ENCODE data around the gene HOXD11. TPM values are rescaled to one million over a fixed set of nuclear protein-coding genes. Genes with fewer than 3 reads are reported as not detected.
A peak's percentile ranks its signal among the peaks of the same experiment; 100 is the strongest.

Gene HOXD11
- total and polyA plus RNA-seq, 8 donors = not detected

DNA sequence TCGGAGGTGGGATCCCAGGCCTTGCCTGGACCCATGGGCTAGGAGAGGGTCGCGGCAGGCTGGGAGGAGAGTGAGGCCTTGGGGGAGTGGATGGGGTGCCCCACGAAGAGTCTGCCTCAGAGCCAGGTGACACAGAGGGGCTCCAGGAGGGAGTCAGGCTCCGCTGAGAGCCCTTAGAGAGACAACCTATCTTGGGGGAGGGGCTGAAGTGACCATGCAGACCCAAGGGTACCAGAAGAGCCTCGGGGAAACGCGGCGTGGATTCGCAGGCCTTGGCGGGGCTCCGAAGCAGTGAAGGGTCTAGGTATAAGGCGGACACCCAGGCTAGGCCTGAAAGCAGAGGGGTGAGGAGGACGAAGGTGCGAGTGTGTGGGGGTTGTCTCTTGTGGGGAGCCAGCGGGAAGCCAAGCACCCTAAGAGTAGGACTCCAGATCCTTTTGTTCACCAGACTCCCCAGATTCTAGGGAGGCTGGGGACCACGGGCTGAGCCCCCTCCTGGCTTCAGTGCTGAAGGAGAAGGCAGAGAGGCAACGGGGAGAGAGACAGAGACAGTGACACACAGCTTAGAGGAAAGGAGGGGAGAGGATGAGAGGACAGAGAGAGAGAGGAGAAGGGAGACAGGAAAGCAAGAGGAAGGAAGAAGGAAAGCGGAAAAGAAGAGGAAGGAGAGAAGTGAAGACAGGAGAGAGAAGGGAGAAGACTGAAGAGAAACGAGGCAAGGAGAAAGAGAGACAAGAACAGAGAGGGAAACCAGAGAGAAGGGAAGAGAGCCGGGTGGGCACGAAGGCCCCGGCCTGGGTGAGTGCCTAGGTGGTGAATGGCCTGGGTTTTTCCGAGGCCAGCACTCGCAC is 1.1 kb upstream of the HOXD11 start:
- no peak for ATAC-seq
- Histone ChIP-seq H3K9me3 (no peaks in the 10 kb centered on the region), H3K27ac (no peak overlapping the region), H3K4me1 (peaks cover 0 to 4% (median 0%) of the 10 kb centered on the region in 3 donors), H3K27me3 (peaks cover 8 to 78% (median 31%) of the 10 kb centered on the region in 4 donors), H3K4me3 (no peak overlapping the region), H3K36me3 (no peaks in the 10 kb centered on the region)
- FAIRE-seq = no peak
- 5% methylated on average over 25 of the region's 25 CpGs for WGBS, 2 donors
- no peak for DNase-seq
- no peak for TF ChIP-seq CTCF (IDR thresholded peaks at IDR 0.05)
- intact Hi-C loops (cut with DNase I) = loop anchor here in 1 of 3 donors (10.0 kb wide), 1 partner anchor 751 kb away; no protein-coding TSS in a partner anchor

DNA sequence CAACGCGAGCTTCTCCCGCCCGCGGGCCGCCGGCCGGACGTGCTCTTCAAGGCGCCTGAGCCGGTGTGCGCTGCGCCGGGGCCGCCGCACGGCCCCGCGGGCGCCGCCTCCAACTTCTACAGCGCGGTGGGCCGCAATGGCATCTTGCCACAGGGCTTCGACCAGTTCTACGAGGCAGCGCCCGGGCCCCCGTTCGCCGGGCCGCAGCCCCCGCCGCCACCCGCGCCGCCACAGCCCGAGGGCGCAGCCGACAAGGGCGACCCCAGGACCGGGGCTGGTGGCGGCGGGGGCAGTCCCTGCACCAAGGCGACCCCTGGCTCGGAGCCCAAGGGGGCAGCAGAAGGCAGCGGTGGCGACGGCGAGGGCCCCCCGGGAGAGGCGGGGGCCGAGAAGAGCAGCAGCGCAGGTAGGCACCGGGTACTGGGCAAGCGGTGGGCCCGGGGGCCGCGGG is 676 bp downstream of the HOXD11 start:
- H3K4me3 ChIP-seq = no peak overlapping the region
- DNase-seq (peak in 1 of 6 donors; percentile 67), ATAC-seq (no peak), FAIRE-seq (no peak)
- H3K9me3 ChIP-seq = no peaks in the 10 kb centered on the region
- peaks cover 9 to 82% (median 27%) of the 10 kb centered on the region in 4 donors for H3K27me3 ChIP-seq
- H3K36me3 ChIP-seq = no peaks in the 10 kb centered on the region
- TF ChIP-seq CTCF (IDR thresholded peaks at IDR 0.05) = no peak
- 3% methylated on average over 46 to 59 of the region's 59 CpGs for WGBS, 2 donors
- H3K27ac ChIP-seq = no peak overlapping the region
- H3K4me1 ChIP-seq = peaks cover 0 to 4% (median 0%) of the 10 kb centered on the region in 3 donors
- intact Hi-C loops (cut with DNase I) = loop anchor here in 1 of 3 donors (10.0 kb wide), 1 partner anchor 753 kb away; no protein-coding TSS in a partner anchor

GRCh38 chr2:176109192-176109901 is 2.3 kb downstream of the HOXD11 start:
- peaks cover 8 to 81% (median 23%) of the 10 kb centered on the region in 4 donors for H3K27me3 ChIP-seq
- no peak overlapping the region for H3K27ac ChIP-seq
- peaks cover 0 to 3% (median 0%) of the 10 kb centered on the region in 3 donors for H3K4me1 ChIP-seq
- no peaks in the 10 kb centered on the region for H3K9me3 ChIP-seq
- intact Hi-C loops (cut with DNase I) = loop anchor here in 1 of 3 donors (10.0 kb wide), 1 partner anchor 755 kb away; no protein-coding TSS in a partner anchor
- H3K36me3 ChIP-seq = no peaks in the 10 kb centered on the region
- DNase-seq (no peak), ATAC-seq (no peak), FAIRE-seq (no peak)
- WGBS, 2 donors = 8% methylated on average over 26 of the region's 26 CpGs
- H3K4me3 ChIP-seq = no peak overlapping the region
- TF ChIP-seq CTCF (IDR thresholded peaks at IDR 0.05) = no peak

DNA sequence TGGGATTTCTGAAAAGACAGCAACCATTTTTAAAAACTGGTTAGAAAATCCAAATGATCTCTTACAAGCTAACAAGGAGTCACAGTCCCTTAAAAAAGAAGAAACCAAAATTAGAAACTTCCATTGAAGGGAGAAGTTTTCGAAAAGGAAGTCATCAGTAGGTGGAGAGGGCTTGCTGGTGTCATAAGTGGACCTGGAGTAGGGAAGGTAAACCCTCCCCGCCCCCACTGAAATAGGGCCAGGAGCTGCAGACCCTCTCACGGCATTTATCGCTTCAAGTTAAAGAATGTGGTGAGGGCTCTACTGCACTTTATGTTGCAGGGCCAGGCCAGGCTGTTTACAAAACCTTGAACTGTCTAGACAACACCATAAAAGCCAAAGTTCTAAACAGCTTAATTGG is 2.9 kb downstream of the HOXD11 start:
- Histone ChIP-seq H3K36me3 (no peaks in the 10 kb centered on the region), H3K27ac (no peak overlapping the region), H3K27me3 (peaks cover 8 to 81% (median 23%) of the 10 kb centered on the region in 4 donors), H3K4me1 (no peaks in the 10 kb centered on the region), H3K9me3 (no peaks in the 10 kb centered on the region), H3K4me3 (no peak overlapping the region)
- no peak for FAIRE-seq
- no peak for TF ChIP-seq CTCF (IDR thresholded peaks at IDR 0.05)
- WGBS, 2 donors = 8 to 18% methylated on average over 4 of the region's 4 CpGs
- ATAC-seq = no peak
- no peak for DNase-seq
- intact Hi-C loops (cut with DNase I) = loop anchor here in 1 of 3 donors (10.0 kb wide), 1 partner anchor 755 kb away; no protein-coding TSS in a partner anchor
